ENCODE results near the gene TERF2IP.

GRCh38 chr16:75616521-75617010 lies 31.0 kb upstream of the TERF2IP start:
- TF ChIP-seq EZH2 (IDR thresholded peaks at IDR 0.05; ENCODE audit: borderline replicate concordance, insufficient read depth, low read length, poor library complexity, severe bottlenecking) (no peak), CTCF (IDR thresholded peaks at IDR 0.05; ENCODE audit: poor library complexity, severe bottlenecking) (no peak), SMC3 (conservative IDR thresholded peaks at IDR 0.05; ENCODE audit: poor library complexity) (no peak), RAD21 (conservative IDR thresholded peaks at IDR 0.05) (no peak), POLR2AphosphoS5 (IDR thresholded peaks at IDR 0.05) (no peak), REST (IDR thresholded peaks at IDR 0.05; ENCODE audit: borderline replicate concordance) (no peak), TAF1 (IDR thresholded peaks at IDR 0.05; ENCODE audit: low read depth) (no peak), MXI1 (conservative IDR thresholded peaks at IDR 0.05; ENCODE audit: poor library complexity, severe bottlenecking) (no peak)

All from neural cell (in vitro differentiated cells).